Effector CD8-positive, alpha-beta T cell (primary cell): Measurements from ENCODE around the gene L3MBTL3.

Experiments used
- DNase-seq: peaks from one replicate; lab custom pipeline; 2025; lab: John Stamatoyannopoulos, UW
- total RNA-seq, 4 experiments: gene quantifications; one replicate each; lab custom pipeline; 2026; lab: John Stamatoyannopoulos, UW

L3MBTL3 gene
- 37.3 to 74.5 (median 62.4) reads per million in 4 experiments for total RNA-seq

- DNase-seq = peak; percentile 79
Observed at GRCh38 chr6:130018292-130018743, at the start of gene L3MBTL3. L3MBTL3 (plus strand) TSS chr6:130018581; CDS start chr6:130042700, 24,119 bp downstream.

DNA sequence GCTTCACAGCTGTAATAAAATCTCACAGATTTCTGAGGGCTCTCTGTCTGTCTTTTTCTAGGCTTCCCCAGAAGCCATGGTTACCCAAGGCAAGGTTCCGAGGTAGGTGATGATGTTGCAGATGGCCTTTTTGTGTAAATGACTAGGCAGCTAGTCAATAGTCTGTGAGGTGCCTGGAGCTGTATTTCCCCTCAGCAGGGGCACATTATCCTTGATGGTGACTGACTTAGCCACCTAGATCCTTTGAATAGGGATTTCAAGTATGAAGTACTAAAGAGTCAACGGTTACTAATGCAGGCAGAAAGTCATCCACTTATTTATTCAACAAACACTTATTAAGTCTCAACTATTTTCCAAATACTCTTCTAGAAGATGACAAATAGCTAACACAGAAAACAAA is 49.3 kb upstream of the L3MBTL3 start:
- DNase-seq = no peak

DNA sequence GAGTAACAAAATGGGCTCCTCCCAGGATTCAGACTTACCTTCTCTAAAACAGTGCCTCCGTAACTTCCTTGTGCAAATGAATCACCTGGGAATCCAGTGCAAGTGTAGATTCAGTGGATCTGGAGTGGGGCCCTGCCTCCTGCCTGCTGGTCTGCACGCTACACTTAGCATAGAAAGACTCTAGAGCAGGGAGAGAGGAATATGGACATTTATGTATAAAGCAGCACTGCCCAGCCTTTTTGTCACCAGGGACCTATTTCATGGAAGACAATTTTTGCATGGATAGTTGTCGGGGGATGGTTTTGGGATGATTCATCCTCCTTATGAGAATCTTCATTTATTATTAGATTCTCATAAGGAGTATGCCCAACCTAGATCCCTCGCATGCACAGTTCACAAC is 42.3 kb upstream of the L3MBTL3 start:
- DNase-seq = no peak

GRCh38 chr6:129978148-129978916 is 40.0 kb upstream of the L3MBTL3 start:
- no peak for DNase-seq

DNA sequence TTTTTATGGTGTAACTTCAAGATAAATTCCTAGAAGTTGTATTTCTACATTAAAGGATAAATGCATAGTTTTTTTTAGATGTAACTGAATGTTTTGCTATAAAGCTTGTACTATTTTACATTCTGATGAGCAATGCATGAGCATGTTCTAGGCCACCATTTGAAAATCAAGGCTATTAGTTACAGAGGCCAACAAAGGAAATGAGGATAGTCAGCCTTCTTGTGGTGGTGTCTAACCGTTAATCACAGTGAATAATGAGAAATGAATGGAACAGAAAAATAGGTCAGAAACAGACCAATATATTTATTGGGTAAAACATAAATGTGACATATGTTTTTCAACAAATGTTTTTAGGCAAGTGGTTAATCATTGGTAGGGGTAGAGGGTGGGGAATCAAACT is 37.6 kb upstream of the L3MBTL3 start:
- DNase-seq = no peak

DNA sequence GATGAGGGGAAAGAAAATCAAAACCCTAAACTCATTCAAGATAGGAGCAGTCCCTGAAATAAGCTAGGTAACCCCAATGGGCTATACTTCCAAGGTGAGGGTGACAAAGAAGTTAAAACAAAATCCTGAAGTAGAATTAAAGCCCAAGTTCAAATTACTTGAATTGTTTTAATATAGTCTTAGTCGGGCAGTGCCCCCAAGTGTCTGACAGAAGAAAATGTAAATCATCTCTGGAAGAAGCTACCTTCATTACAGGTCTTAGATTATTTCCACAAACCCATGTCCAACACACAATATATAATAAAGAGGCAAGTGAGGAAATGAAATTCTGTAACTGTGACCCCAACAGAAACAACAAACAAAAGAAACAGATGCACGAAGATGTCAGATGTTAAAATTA is 36.8 kb upstream of the L3MBTL3 start:
- no peak for DNase-seq

DNA sequence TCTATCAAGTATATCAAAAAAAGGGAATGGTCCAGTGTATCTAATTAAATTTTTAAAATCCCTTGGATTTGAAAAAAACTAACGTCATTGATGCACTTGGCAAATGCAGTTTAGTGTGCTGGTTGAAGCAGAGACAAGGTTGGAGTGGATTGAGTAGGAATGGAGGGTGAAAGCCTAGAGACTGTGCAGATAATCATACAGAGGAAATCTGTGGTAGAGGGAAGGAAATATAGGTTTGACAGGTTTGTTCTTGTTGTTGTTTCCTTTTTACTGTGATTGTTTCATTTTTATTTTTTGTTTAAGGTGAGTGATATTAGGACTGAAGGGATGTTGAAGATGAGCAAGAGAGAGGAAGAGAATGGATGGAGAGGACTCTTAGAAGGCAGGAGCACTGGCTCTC is 29.0 kb upstream of the L3MBTL3 start:
- DNase-seq = no peak

- DNase-seq = no peak
Observed at GRCh38 chr6:129992881-129993280, 25.5 kb upstream of the L3MBTL3 start.

DNA sequence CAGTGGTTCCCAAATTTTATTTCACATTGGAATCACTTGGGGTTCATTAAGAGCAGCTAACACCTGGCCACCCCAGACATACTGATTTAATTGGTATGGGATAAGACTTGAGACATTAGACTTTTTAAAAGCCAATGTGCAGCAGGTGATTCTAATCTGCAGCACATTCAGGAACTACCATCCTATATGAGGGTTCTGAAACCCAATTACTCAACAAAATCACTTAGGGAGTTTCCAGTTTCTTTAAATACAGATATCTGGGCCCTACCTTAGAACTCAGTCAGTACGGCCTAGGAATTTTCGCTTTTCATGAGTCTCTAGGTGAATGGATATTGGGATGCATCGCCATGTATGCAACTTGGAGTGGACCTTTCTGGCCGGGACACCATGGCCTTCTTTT is 24.0 kb upstream of the L3MBTL3 start:
- no peak for DNase-seq

- no peak for DNase-seq
Observed at GRCh38 chr6:129996387-129996786, 22.0 kb upstream of the L3MBTL3 start.

GRCh38 chr6:130000526-130001421 is 17.6 kb upstream of the L3MBTL3 start:
- DNase-seq = no peak

GRCh38 chr6:130008236-130008873 is 10.0 kb upstream of the L3MBTL3 start:
- DNase-seq = no peak

- no peak for DNase-seq
Observed at GRCh38 chr6:130009146-130009545, 9.2 kb upstream of the L3MBTL3 start.

DNA sequence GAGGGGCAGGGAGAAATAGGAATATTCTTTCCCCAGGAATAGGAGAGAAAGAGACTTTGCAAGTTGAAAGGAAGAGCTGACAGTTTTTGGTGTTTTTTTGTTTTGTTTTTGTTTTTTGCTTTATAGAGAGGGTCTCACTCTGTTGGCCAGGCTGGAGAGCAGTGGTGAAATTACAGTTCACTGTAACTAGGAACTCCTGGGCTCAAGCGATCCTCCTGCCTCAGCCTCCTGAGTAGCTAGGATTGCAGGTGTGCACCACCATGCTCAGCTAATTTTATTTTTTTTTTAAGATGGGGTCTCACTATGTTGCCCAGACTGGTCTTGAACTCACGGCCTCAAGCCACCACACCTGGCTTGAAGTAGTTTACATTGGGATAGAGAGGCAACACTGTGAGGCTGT is 8.0 kb upstream of the L3MBTL3 start:
- no peak for DNase-seq

DNA sequence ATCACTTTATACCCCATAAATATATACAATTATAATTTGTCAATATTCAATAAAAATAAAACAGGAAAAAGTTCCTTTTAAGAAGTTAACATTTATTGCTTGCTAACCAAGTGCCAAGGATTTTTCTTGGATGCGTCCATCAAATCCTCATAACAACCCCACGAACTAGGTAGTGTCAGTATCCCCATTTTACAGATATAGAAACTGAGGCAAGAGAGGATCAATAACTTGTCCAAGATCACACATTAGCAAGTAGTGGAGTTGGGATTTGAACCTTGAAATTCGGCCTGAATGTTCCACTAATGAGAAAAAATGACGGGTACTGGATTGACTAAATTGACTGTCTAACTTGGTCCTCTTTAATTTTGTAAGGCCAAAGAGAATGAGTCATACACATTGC is 5.7 kb upstream of the L3MBTL3 start:
- no peak for DNase-seq

- DNase-seq = peak; percentile 18
Observed at GRCh38 chr6:130018744-130019325, 454 bp downstream of the L3MBTL3 start.

GRCh38 chr6:130019326-130020072 is 1.1 kb downstream of the L3MBTL3 start:
- DNase-seq = peak; percentile 25

- DNase-seq = peak; percentile 33
Observed at GRCh38 chr6:130020073-130020906, 1.9 kb downstream of the L3MBTL3 start.

GRCh38 chr6:130020907-130021629 is 2.7 kb downstream of the L3MBTL3 start:
- DNase-seq = peak; percentile 52

DNA sequence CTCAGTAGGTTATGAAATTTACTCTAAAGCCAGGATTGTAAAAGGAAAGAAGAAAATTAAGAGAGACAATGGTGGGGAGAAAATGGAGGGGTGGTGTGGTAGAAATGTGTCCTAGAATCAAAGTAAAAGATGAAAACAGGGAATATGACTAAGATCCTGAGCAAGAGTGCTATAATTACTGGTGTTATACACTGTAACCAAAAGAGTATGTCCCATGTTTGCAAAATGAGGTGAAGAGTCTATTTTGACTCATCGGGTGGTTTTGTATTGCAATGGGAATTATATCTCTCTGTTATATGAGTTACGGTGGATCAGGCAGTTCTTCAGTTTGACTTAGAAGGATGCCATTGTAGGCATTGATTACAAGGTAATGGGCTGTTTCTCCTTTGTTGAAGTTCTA is 8.5 kb downstream of the L3MBTL3 start:
- no peak for DNase-seq
